ENCODE data around the gene TAF1L. TPM values are rescaled to one million over a fixed set of nuclear protein-coding genes. Genes with fewer than 3 reads are reported as not detected.

The TAF1L gene
- total RNA-seq, 4 donors from 2014 or later, result 0.17 TPM; not detected in 3

DNA sequence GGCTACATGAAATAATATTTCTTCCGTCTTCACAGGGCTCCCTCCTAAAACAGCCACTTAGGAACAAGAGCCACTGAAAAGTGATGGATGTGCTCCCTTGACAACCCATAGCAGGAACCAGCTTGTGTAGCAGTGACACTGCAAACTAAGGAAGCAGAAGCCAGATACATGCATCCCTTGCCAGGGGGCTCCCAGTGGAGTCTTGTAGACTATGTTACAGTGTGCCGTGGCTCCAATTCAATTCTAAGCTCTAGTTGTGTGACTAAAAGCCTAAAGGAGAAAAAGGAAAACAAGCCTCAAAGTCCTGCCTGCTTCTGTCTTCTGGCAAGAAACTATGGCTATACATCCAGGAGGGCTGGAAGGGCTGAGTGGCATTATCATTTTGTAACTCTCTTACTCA is 12.2 kb upstream of the TAF1L start:
- TF ChIP-seq, protein P1, sequence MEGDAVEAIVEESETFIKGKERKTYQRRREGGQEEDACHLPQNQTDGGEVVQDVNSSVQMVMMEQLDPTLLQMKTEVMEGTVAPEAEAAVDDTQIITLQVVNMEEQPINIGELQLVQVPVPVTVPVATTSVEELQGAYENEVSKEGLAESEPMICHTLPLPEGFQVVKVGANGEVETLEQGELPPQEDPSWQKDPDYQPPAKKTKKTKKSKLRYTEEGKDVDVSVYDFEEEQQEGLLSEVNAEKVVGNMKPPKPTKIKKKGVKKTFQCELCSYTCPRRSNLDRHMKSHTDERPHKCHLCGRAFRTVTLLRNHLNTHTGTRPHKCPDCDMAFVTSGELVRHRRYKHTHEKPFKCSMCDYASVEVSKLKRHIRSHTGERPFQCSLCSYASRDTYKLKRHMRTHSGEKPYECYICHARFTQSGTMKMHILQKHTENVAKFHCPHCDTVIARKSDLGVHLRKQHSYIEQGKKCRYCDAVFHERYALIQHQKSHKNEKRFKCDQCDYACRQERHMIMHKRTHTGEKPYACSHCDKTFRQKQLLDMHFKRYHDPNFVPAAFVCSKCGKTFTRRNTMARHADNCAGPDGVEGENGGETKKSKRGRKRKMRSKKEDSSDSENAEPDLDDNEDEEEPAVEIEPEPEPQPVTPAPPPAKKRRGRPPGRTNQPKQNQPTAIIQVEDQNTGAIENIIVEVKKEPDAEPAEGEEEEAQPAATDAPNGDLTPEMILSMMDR (IDR thresholded peaks at IDR 0.05; ENCODE audit: low read depth), result no peak

DNA sequence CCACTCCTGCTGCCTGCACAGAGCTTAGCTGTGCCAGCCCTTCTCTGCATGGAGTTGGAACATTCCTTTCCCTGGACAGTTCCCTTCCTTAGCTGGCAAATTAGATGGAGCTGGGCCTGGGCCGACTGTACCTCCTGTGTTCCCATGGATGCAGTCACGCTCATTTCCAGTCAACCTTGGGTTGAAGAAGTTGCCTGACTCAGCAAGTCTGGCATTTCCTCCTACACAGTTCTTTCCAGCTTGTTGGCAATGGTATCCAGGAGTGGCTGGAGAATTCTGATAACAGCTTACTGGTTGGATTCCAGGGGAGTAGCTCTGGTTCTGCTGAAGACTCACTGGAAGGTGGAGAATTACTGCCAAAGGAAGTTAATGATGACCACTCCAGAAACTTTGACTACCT is 9.2 kb upstream of the TAF1L start:
- TF ChIP-seq, protein P1 (IDR thresholded peaks at IDR 0.05; ENCODE audit: low read depth), result no peak

DNA sequence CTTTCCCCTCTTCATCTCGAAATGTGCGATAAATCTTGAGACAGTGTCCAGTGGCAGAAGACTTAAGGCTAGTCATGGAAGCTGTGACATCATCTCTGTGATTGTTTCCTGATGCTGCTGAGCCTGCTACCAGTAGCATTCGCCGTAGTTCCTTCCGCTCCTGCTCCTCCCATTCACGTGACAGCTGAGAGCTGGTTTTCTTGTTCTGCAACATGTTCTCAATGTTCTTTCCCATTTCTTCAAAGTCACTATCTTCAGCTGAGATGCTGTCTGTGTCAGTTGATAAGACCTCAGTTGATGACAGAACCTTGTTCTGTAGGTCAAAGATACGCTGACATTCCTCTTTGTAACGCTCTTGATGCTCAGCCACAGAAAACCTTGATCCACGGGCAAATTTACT is 3.5 kb downstream of the TAF1L start:
- TF ChIP-seq, protein P1 (IDR thresholded peaks at IDR 0.05; ENCODE audit: low read depth), result no peak

DNA sequence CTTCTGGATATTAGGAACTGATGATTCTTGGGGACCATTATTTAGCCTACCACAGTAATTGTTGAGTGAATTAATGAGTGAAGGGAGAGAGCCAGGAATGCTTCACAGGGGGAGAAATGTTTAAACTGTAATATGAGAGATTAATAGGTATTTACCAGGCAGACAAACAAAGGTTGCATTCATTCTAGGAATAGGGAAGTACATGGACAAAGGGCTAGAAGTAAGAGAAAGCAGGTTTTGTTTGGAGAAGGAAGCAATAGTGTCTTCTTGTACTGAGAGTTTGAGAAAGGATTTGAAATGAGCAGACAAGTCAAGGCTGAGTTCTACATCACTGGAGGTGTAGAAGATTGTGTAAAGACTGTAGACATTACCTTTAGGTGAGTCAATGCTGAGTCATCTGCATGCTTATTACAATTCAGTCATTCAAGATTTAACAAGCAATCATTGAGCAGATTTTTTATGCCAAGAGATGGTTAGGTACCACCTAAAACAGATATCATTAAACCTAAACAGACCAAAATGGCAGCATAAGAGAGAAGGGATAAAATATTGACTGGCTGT is 8.0 kb downstream of the TAF1L start:
- TF ChIP-seq, protein P1 (IDR thresholded peaks at IDR 0.05; ENCODE audit: low read depth), result no peak

DNA sequence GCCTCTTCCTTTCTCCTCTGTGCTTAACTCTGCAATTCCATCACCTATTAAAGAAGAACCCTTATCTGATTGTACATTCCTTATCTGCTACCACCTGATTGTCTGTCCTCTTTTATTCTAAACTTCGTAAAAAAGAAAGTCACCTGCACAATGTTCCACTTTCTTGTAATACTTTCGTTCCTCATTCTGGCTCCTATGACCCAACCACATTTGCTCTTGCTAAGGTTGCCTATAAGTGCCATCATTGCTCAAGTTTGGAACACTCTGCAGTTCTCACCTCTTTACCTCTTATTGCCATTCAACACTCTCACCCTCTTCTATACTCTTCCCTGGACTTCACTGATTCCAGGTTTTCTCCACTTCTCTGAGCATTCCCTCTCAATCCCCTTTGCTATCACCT is 10.1 kb downstream of the TAF1L start:
- TF ChIP-seq, protein P1 (IDR thresholded peaks at IDR 0.05; ENCODE audit: low read depth), result no peak

DNA sequence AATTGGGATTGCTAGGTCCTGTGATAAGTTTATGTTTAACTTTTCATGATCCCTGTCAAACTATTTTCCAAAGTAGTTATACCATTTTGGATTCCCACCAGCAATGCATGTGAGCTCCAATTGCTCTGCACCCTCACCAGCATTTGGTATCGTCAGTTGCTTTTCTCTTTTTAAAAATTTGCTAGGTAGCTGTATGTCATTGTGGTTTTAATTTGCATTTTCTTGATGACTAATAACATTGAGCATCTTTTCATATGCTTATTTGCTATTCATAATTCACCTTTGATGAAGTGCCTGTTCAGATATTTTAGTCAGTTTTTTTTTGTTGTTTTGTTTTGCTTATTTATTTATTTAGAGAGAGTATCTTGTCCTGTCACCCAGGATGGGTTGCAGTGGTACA is 12.5 kb downstream of the TAF1L start:
- TF ChIP-seq, protein P1 (IDR thresholded peaks at IDR 0.05; ENCODE audit: low read depth), result no peak

DNA sequence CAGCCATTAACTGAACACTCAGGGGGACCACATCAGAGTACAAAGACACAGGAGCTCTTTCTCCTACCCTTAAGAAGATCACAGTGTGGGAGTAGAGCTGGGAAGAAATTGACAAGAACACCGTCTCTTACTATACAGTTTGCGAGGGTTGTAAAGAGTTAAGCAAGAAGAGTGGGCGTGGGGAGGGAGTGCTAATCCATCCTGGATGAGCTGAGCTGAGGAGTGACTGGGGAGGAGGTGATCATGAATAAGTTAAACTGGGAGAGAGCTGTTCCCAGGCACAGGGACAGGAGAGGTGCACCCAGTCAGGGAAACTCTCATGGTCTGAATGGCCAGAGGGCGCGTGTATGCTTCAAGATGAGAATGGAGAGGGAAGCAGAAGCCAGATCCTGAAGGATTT is 17.2 kb downstream of the TAF1L start:
- TF ChIP-seq, protein P1 (IDR thresholded peaks at IDR 0.05; ENCODE audit: low read depth), result no peak
